DMS79 treated with DMSO at 0.1 percent for 48 hours (cell line): ENCODE data around the gene HDX.
"Not testable (repeated sequence)": the region's sequence is repeated elsewhere in the genome, so short reads cannot be mapped to it uniquely, and the experiment has no call there.

Experiments
- DNase-seq: peaks from one replicate; lab custom pipeline; 2025; lab: John Stamatoyannopoulos, UW

HDX gene

GRCh38 chrX:84501798-84502628, at the start of gene HDX:
Gene HDX (minus strand): TSS chrX:84502453. CDS start chrX:84475397, 27,056 bp downstream.
- DNase-seq, result peak; percentile 71

- not testable (repeated sequence) for DNase-seq
These were observed 39.1 kb upstream of the HDX start for GRCh38 chrX:84541315-84541714.

DNA sequence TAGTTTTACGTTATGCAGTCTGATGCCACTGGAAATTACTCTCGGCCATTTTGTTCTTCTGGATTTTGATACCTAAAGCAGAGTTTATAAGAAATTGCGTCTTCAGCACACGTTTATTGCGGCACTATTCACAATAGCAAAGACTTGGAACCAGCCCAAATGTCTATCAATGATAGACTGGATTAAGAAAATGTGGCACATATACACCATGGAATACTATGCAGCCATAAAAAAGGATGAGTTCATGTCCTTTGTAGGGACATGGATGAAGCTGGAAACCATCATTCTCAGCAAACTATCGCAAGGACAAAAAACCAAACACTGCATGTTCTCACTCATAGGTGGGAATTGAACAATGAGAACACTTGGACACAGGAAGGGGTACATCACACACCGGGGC, 35.4 kb upstream of the HDX start:
- DNase-seq, result not testable (repeated sequence)

DNA sequence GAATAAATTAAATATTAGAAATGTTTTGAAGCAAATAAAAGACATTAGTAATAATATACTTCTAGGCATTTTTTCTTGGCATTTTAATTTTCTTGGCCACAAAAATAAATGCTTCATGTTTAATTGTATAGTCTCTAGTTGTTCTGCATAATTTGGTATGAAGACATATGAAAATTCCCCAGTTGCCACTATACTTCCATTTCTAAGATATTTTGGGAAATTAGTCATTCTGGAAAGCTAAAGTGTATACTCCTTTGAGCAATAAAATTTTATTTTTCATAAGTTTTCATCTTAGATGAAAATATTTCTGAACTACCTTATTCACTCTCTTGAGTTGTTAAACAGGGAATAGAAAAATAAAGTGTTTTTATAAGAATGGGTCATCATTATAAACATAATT, 13.8 kb downstream of the HDX start:
- no peak for DNase-seq

GRCh38 chrX:84487365-84488353, 14.6 kb downstream of the HDX start:
- no peak for DNase-seq

DNA sequence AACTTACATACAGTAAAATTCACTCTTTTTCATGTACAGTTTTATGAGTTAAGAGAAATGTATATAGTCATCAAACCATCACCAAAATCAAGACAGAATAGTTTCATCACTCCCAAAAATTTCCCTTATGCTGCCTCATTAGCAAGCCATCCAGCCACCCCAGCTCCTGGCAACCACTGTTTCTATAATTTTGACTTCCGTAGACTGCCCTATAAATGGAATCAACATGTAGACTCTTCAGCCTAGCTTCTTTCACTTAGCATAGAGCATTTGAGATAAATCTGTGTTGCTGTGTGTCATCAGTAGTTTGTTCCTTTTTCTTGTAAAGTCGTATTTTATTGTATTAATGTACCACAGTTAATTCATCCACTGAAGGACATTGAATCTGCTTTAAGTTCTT, 23.2 kb downstream of the HDX start:
- DNase-seq, result no peak

- DNase-seq, result no peak
These were observed 25.1 kb downstream of the HDX start for GRCh38 chrX:84477114-84477513.

GRCh38 chrX:84475596-84475995, 26.7 kb downstream of the HDX start:
- no peak for DNase-seq

DNA sequence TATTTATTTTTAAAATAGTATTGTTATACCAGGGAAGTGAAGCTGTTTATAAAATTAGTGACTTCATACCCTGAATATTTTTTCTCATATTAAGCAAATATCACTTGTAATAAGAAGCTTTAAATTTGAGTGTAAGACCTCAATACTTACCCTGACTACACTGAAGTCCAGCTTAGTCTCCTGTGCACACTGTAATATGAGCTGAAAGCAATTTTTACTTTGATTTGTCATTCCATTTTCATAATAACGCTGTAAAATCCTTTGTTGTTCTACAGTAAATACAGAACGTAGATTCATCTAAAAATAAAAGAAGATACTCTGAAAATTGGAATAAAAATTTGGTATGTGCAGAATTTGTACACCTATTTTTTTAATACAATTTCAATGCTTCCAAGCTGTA, 27.2 kb downstream of the HDX start:
- no peak for DNase-seq

- no peak for DNase-seq
These were observed 33.0 kb downstream of the HDX start for GRCh38 chrX:84469226-84469625.

GRCh38 chrX:84467898-84468297, 34.4 kb downstream of the HDX start:
- DNase-seq, result no peak

- DNase-seq, result no peak
These were observed 48.7 kb downstream of the HDX start for GRCh38 chrX:84453351-84454246.

GRCh38 chrX:84441143-84441542, 61.1 kb downstream of the HDX start:
- DNase-seq, result no peak

- no peak for DNase-seq
These were observed 87.1 kb downstream of the HDX start for GRCh38 chrX:84415140-84415539.

GRCh38 chrX:84363663-84364062, 138.6 kb downstream of the HDX start:
- DNase-seq, result no peak

DNA sequence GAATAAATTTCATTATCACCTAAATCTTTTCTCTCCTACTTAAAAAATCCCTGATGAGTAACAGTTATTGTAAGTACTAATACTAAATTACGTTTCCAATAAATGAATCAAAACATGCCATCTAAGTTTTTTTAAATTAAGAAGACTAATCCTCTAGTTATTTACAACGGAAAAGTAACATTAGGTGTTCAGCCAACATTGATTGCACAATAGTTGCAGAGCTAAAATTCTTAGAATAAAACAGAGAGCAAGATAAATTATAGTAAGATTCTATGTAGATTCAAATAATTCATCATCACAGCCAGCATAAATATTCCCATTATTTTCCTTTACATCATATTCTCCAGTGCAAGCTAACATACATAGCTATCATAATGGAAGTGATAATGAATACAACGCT, 139.2 kb downstream of the HDX start:
- DNase-seq, result no peak

GRCh38 chrX:84362184-84362838, 139.9 kb downstream of the HDX start:
- no peak for DNase-seq

- DNase-seq, result no peak
These were observed 144.0 kb downstream of the HDX start for GRCh38 chrX:84358271-84358670.

GRCh38 chrX:84357296-84357695, 145.0 kb downstream of the HDX start:
- no peak for DNase-seq

GRCh38 chrX:84340968-84341367, 161.3 kb downstream of the HDX start:
- DNase-seq, result no peak
